GM23338 (cell line): ENCODE measurements around the gene BOLA3. TPM values are rescaled to one million over a fixed set of nuclear protein-coding genes. Genes with fewer than 3 reads are reported as not detected.

Experiments
- ATAC-seq: fragments of 200-7000 bp; cut with Tn5 transposase; 3 replicates; pipeline ENCODE4 v1.9.1; 2020
- DNase-seq: peaks from one replicate; pipeline ENCODE4 v3.0.0-alpha.2; 2015; ENCODE audit warnings: low spot score
- H2AFZ ChIP-seq: fragments of 200-600 bp; sonication (generic); 2 replicates; pipeline ENCODE4 v1.8.0; 2016; ENCODE audit warnings: antibody characterized with exemption, mild to moderate bottlenecking, moderate library complexity
- H3F3A ChIP-seq: fragments of 200-600 bp; sonication (generic); replicated peaks from 2 replicates; pipeline ENCODE4 v1.8.0; 2017; ENCODE audit warnings: antibody characterized with exemption, mixed run types, low read depth
- H3K27ac ChIP-seq: fragments of 200-600 bp; sonication (generic); 2 replicates; pipeline ENCODE4 v1.6.1; 2016; ENCODE audit warnings: low read depth
- H3K27me3 ChIP-seq: fragments of 200-600 bp; sonication (generic); 2 replicates; pipeline ENCODE4 v1.8.0; 2016; ENCODE audit warnings: mild to moderate bottlenecking, mixed run types, moderate library complexity; ENCODE audit not compliant: insufficient read depth
- H3K36me3 ChIP-seq: fragments of 200-600 bp; sonication (generic); 2 replicates; pipeline ENCODE4 v1.8.0; 2016; ENCODE audit warnings: mild to moderate bottlenecking; ENCODE audit not compliant: insufficient read depth
- H3K4me1 ChIP-seq: fragments of 200-600 bp; sonication (generic); 2 replicates; pipeline ENCODE4 v1.8.0; 2016; ENCODE audit warnings: mild to moderate bottlenecking, moderate library complexity; ENCODE audit not compliant: insufficient read depth
- H3K4me2 ChIP-seq: fragments of 200-600 bp; sonication (generic); 2 replicates; pipeline ENCODE4 v1.7.1; 2017; ENCODE audit warnings: mixed run types
- H3K4me3 ChIP-seq: fragments of 200-600 bp; sonication (generic); 2 replicates; pipeline ENCODE4 v1.6.1; 2016; ENCODE audit warnings: mixed run types
- H3K79me2 ChIP-seq: fragments of 200-600 bp; sonication (generic); replicated peaks from 2 replicates; pipeline ENCODE4 v1.8.0; 2017; ENCODE audit warnings: mild to moderate bottlenecking; ENCODE audit not compliant: insufficient read depth
- H3K9me2 ChIP-seq: fragments of 200-600 bp; sonication (generic); 2 replicates; pipeline ENCODE4 v1.8.0; 2017; ENCODE audit not compliant: insufficient read depth
- H4K20me1 ChIP-seq: fragments of 200-600 bp; sonication (generic); replicated peaks from 2 replicates; pipeline ENCODE4 v1.8.0; 2017; ENCODE audit warnings: mild to moderate bottlenecking; ENCODE audit not compliant: insufficient read depth
- H3K27ac Mint-ChIP-seq: 2 replicates; pipeline ENCODE4 v1.8.0; 2020; ENCODE audit warnings: inconsistent platforms, mild to moderate bottlenecking, moderate library complexity, mixed read lengths
- H3K27me3 Mint-ChIP-seq: 3 replicates; pipeline ENCODE4 v1.8.0; 2022; ENCODE audit warnings: low read depth, mild to moderate bottlenecking, moderate library complexity, mixed read lengths, inconsistent platforms; ENCODE audit not compliant: insufficient read depth, poor library complexity
- H3K36me3 Mint-ChIP-seq: 3 replicates; pipeline ENCODE4 v1.8.0; 2021; ENCODE audit warnings: low read depth, mild to moderate bottlenecking, inconsistent platforms, moderate library complexity, mixed read lengths
- H3K4me1 Mint-ChIP-seq: 3 replicates; pipeline ENCODE4 v1.8.0; 2020; ENCODE audit warnings: mild to moderate bottlenecking, inconsistent platforms, mixed read lengths
- H3K4me3 Mint-ChIP-seq: 3 replicates; pipeline ENCODE4 v1.8.0; 2021; ENCODE audit warnings: moderate library complexity, mild to moderate bottlenecking, inconsistent platforms, mixed read lengths
- H3K9me3 Mint-ChIP-seq: 3 replicates; pipeline ENCODE4 v1.8.0; 2020; ENCODE audit warnings: moderate library complexity, mild to moderate bottlenecking, inconsistent platforms, mixed read lengths
- CREB1 ChIP-seq: fragments of 250-450 bp; sonication (Bioruptor Pico); IDR thresholded peaks from 2 replicates; pipeline ENCODE4 v1.5.0; 2020; ENCODE audit warnings: low read depth, mild to moderate bottlenecking, moderate library complexity
- EZH2 ChIP-seq: fragments of 200-600 bp; sonication (generic); IDR thresholded peaks from one replicate; pipeline ENCODE4 v1.8.0; 2017; ENCODE audit warnings: antibody characterized with exemption, mild to moderate bottlenecking, low read depth; ENCODE audit not compliant: unreplicated experiment
- EZH2phosphoT487 ChIP-seq: fragments of 200-600 bp; sonication (generic); IDR thresholded peaks from one replicate; pipeline ENCODE4 v1.8.1; 2018; ENCODE audit warnings: antibody characterized with exemption; ENCODE audit not compliant: unreplicated experiment
- NANOG ChIP-seq: IDR thresholded peaks from 2 replicates; pipeline ENCODE4 v1.6.1; 2016; ENCODE audit warnings: antibody characterized with exemption, borderline replicate concordance
- STAT1 ChIP-seq: IDR thresholded peaks from one replicate; pipeline ENCODE4 v1.6.1; 2016; ENCODE audit warnings: antibody characterized with exemption; ENCODE audit not compliant: unreplicated experiment
- ZNF114 ChIP-seq: fragments of 250-450 bp; sonication (Bioruptor Pico); IDR thresholded peaks from 2 replicates; pipeline ENCODE4 v1.5.0; 2020; ENCODE audit warnings: mild to moderate bottlenecking, moderate library complexity
- ZNF331 ChIP-seq: fragments of 250-450 bp; sonication (Bioruptor Pico); IDR thresholded peaks from 2 replicates; pipeline ENCODE4 v1.5.0; 2020; ENCODE audit warnings: low read depth, mild to moderate bottlenecking, moderate library complexity
- polyA plus RNA-seq: library from polyadenylated mRNA; unstranded; fragments of >200 nt; fragmentation: Nextera tagmentation; extraction: Ambion mirVana; gene quantifications from 2 replicates; pipeline ENCODE4 v1.2.1, GENCODE V29; 2016
- total RNA-seq: library from RNA; depleted of rRNA; stranded (reverse); fragments of >200 nt; shearing (Covaris generic); gene quantifications from 2 replicates; pipeline ENCODE4 v1.2.3, GENCODE V29; 2014
- TF ChIP-seq, protein P1 (sequence below), 2 experiments: fragments of 200-600 bp in 1 of 2; sonication (generic) in 1 of 2; conservative IDR thresholded peaks; 2 replicates each; pipeline versions ENCODE4 v1.5.1 to v1.6.1; 2016 to 2017; ENCODE audit warnings: antibody characterized with exemption in 2 of 2, low read depth in 2 of 2, mild to moderate bottlenecking in 2 of 2, moderate library complexity in 1 of 2
- TF ChIP-seq, protein P2 (sequence below): IDR thresholded peaks from 2 replicates; pipeline ENCODE4 v1.6.1; 2016; ENCODE audit warnings: antibody characterized with exemption
- TF ChIP-seq, protein P3 (sequence below): IDR thresholded peaks from one replicate; pipeline ENCODE4 v1.6.1; 2018; ENCODE audit warnings: antibody characterized with exemption; ENCODE audit not compliant: unreplicated experiment

BOLA3 gene
- total and polyA plus RNA-seq, 2 experiments from 2014 or later: 89.8 to 233 TPM

DNA sequence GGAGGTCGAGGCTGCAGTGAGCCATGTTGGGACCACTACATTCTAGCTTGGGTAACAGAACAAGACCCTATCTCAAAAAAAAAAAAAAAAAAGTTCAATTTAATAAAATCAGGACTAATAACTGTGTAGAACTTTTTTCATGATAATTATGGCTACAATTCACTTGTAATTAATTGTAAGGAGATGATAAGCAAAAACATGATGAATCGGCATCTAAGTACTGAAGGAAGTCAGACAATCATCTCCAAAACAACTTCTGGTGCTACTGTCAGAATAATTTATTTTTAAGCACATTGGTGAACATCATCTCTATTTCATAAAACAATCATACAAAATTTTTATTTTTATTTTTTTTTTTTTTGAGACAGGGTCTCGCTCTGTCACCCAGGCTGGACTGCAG lies 41.0 kb upstream of the BOLA3 start (continued):
- TF ChIP-seq, protein P1, sequence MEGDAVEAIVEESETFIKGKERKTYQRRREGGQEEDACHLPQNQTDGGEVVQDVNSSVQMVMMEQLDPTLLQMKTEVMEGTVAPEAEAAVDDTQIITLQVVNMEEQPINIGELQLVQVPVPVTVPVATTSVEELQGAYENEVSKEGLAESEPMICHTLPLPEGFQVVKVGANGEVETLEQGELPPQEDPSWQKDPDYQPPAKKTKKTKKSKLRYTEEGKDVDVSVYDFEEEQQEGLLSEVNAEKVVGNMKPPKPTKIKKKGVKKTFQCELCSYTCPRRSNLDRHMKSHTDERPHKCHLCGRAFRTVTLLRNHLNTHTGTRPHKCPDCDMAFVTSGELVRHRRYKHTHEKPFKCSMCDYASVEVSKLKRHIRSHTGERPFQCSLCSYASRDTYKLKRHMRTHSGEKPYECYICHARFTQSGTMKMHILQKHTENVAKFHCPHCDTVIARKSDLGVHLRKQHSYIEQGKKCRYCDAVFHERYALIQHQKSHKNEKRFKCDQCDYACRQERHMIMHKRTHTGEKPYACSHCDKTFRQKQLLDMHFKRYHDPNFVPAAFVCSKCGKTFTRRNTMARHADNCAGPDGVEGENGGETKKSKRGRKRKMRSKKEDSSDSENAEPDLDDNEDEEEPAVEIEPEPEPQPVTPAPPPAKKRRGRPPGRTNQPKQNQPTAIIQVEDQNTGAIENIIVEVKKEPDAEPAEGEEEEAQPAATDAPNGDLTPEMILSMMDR (conservative IDR thresholded peaks at IDR 0.05; ENCODE audit: low read depth in 2 of 2): no peak

DNA sequence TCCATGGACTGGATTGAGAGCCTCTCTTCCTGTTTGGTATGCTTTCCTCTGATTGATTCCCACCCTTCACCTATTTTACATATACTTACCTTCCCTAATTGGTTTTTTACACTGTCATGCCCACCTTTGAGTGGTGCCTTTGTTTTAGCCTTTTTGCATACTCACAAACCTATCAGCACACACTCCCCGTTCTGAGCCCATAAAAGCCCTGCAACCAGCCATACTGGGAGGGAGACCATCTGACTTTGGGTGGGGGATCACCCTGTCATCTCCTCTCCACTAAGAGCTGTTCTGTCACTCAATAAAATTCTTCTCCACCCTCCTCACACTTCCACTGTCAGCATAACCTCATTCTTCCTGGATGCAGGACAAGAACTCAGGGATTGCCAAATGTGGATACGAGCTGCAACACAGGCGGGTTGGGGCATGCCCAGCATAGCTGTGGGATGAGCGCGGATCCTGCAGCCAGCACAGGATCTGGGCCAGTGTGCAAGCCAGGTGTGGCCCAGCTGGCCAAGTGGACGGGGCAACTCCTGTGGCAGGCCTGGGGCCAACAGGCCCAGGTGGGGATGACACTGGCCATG lies 40.4 kb upstream of the BOLA3 start:
- Histone ChIP-seq H3K27me3 (no peaks in the 10 kb centered on the region), H3K79me2 (no peaks in the 10 kb centered on the region), H3K4me1 (peaks cover 21% of the 10 kb centered on the region), H2AFZ (no peak overlapping the region), H3K4me3 (no peak overlapping the region), H3F3A (peaks cover 11% of the 10 kb centered on the region; the same call in 1 of the 2 replicates), H3K4me2 (no peak overlapping the region; the same call in 1 of the 2 replicates), H3K36me3 (no peaks in the 10 kb centered on the region), H3K9me2 (peaks cover 3% of the 10 kb centered on the region; the same call in 1 of the 2 replicates), H3K27ac (peak overlapping the region; percentile 56), H4K20me1 (no peaks in the 10 kb centered on the region)
- H3K36me3 Mint-ChIP-seq: no peaks in the 10 kb centered on the region
- peaks cover 3% of the 10 kb centered on the region for H3K27me3 Mint-ChIP-seq
- no peaks in the 10 kb centered on the region for H3K9me3 Mint-ChIP-seq
- ATAC-seq: peak; percentile 75
- no peak overlapping the region; the same call in 2 of the 3 replicates for H3K4me3 Mint-ChIP-seq
- H3K4me1 Mint-ChIP-seq: peaks cover 17% of the 10 kb centered on the region
- peak overlapping the region; percentile 84 for H3K27ac Mint-ChIP-seq
- peak; percentile 52 for DNase-seq
- TF ChIP-seq, protein P1 (conservative IDR thresholded peaks at IDR 0.05; ENCODE audit: low read depth in 2 of 2): no peak
- TF ChIP-seq, protein P2, sequence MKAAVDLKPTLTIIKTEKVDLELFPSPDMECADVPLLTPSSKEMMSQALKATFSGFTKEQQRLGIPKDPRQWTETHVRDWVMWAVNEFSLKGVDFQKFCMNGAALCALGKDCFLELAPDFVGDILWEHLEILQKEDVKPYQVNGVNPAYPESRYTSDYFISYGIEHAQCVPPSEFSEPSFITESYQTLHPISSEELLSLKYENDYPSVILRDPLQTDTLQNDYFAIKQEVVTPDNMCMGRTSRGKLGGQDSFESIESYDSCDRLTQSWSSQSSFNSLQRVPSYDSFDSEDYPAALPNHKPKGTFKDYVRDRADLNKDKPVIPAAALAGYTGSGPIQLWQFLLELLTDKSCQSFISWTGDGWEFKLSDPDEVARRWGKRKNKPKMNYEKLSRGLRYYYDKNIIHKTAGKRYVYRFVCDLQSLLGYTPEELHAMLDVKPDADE: no peak
- TF ChIP-seq STAT1: no peak
- no peak for TF ChIP-seq CREB1
- TF ChIP-seq EZH2phosphoT487: no peak
- no peak for TF ChIP-seq ZNF331 (CRISPR knock-in tag)
- TF ChIP-seq NANOG: no peak
- no peak for TF ChIP-seq EZH2
- TF ChIP-seq, protein P3, sequence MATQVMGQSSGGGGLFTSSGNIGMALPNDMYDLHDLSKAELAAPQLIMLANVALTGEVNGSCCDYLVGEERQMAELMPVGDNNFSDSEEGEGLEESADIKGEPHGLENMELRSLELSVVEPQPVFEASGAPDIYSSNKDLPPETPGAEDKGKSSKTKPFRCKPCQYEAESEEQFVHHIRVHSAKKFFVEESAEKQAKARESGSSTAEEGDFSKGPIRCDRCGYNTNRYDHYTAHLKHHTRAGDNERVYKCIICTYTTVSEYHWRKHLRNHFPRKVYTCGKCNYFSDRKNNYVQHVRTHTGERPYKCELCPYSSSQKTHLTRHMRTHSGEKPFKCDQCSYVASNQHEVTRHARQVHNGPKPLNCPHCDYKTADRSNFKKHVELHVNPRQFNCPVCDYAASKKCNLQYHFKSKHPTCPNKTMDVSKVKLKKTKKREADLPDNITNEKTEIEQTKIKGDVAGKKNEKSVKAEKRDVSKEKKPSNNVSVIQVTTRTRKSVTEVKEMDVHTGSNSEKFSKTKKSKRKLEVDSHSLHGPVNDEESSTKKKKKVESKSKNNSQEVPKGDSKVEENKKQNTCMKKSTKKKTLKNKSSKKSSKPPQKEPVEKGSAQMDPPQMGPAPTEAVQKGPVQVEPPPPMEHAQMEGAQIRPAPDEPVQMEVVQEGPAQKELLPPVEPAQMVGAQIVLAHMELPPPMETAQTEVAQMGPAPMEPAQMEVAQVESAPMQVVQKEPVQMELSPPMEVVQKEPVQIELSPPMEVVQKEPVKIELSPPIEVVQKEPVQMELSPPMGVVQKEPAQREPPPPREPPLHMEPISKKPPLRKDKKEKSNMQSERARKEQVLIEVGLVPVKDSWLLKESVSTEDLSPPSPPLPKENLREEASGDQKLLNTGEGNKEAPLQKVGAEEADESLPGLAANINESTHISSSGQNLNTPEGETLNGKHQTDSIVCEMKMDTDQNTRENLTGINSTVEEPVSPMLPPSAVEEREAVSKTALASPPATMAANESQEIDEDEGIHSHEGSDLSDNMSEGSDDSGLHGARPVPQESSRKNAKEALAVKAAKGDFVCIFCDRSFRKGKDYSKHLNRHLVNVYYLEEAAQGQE: no peak
- no peak for TF ChIP-seq ZNF114
